Measurements from ENCODE around the gene ANXA4. TPM values are rescaled to one million over a fixed set of nuclear protein-coding genes. Genes with fewer than 3 reads are reported as not detected.
"Not testable (repeated sequence)": the region's sequence is repeated elsewhere in the genome, so short reads cannot be mapped to it uniquely, and the experiment has no call there.

The ANXA4 gene
- total RNA-seq, 1 donor from 2014 or later = 6.6 TPM

DNA sequence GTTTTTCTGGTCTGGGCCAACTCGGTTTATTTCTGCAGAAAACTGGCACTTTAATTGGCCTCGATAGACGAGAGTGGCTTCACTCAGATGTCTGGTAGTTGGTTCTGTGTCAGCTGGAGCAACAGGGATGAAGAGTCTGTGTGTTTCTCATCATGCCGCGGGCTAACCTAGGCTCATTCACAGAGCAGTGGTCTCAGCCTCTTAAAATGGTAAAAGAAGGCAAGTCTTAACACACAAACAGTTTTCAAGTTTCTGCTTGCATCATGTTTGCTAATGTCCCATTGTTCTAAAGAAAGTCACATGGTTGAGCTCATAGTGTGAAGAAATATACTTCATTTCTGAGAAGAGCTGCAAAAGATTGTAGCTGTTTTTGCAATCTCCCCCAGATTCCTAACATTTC is 37.5 kb upstream of the ANXA4 start:
- Mint-ChIP-seq H3K36me3 (ENCODE audit: low read depth) (no peaks in the 10 kb centered on the region), H3K4me3 (no peak overlapping the region), H3K4me1 (peaks cover 5% of the 10 kb centered on the region), H3K9me3 (no peaks in the 10 kb centered on the region), H3K27ac (ENCODE audit: unreplicated experiment) (no peak overlapping the region), H3K27me3 (ENCODE audit: low read depth) (no peaks in the 10 kb centered on the region)
- DNase-seq (ENCODE audit: low read depth, low spot score) = no peak
- TF ChIP-seq, protein P1, sequence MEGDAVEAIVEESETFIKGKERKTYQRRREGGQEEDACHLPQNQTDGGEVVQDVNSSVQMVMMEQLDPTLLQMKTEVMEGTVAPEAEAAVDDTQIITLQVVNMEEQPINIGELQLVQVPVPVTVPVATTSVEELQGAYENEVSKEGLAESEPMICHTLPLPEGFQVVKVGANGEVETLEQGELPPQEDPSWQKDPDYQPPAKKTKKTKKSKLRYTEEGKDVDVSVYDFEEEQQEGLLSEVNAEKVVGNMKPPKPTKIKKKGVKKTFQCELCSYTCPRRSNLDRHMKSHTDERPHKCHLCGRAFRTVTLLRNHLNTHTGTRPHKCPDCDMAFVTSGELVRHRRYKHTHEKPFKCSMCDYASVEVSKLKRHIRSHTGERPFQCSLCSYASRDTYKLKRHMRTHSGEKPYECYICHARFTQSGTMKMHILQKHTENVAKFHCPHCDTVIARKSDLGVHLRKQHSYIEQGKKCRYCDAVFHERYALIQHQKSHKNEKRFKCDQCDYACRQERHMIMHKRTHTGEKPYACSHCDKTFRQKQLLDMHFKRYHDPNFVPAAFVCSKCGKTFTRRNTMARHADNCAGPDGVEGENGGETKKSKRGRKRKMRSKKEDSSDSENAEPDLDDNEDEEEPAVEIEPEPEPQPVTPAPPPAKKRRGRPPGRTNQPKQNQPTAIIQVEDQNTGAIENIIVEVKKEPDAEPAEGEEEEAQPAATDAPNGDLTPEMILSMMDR (conservative IDR thresholded peaks at IDR 0.05) = no peak

DNA sequence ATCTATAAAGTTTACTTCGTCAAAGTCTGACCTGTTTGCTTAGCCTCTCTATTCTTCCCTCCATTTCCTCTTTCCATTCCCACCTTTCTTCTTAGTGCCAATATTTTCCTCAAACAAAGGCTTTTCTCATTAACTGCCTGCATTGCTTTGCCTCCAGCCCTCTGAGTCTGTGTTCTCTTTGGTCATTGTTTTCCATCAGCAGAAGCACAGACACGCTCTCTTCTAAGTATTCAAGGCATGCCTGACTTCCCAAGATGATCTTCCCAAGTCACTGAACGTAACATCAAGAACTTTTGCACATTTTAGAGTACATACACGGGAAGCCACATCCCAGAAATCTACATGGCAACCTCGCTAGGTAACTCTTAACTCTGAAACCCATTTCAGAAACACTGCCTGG is 32.6 kb upstream of the ANXA4 start:
- H3K4me3 Mint-ChIP-seq = no peak overlapping the region
- H3K27ac Mint-ChIP-seq (ENCODE audit: unreplicated experiment) = no peak overlapping the region
- DNase-seq (ENCODE audit: low read depth, low spot score) = no peak
- TF ChIP-seq, protein P1 (conservative IDR thresholded peaks at IDR 0.05) = no peak
- peaks cover 4% of the 10 kb centered on the region for H3K36me3 Mint-ChIP-seq (ENCODE audit: low read depth)
- peaks cover 5% of the 10 kb centered on the region for H3K4me1 Mint-ChIP-seq
- H3K9me3 Mint-ChIP-seq = peaks cover 6% of the 10 kb centered on the region
- H3K27me3 Mint-ChIP-seq (ENCODE audit: low read depth) = peaks cover 3% of the 10 kb centered on the region

DNA sequence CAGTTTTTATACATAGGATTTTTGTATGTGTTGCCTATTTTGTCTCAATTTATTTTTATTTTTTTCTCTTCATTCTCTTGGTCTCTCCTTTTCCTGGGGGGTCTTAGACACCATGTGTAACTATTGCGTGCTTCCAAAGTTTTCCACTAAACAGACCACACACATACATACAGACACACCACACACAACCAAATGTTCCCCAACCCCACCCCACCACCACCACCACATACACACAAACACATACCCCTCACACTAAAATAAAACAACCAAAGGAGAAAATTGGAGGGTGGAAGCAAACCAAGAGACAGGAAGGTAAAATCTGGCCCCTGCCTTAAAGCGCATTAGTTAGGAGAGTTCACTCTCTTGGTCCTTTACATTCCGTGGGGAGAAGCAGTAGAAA is 30.0 kb upstream of the ANXA4 start:
- H3K36me3 Mint-ChIP-seq (ENCODE audit: low read depth) = peaks cover 4% of the 10 kb centered on the region
- no peak overlapping the region for H3K4me3 Mint-ChIP-seq
- peaks cover 8% of the 10 kb centered on the region for H3K27me3 Mint-ChIP-seq (ENCODE audit: low read depth)
- no peak for DNase-seq (ENCODE audit: low read depth, low spot score)
- TF ChIP-seq, protein P1 (conservative IDR thresholded peaks at IDR 0.05) = no peak
- H3K27ac Mint-ChIP-seq (ENCODE audit: unreplicated experiment) = no peak overlapping the region
- peaks cover 5% of the 10 kb centered on the region for H3K4me1 Mint-ChIP-seq
- peaks cover 6% of the 10 kb centered on the region for H3K9me3 Mint-ChIP-seq

DNA sequence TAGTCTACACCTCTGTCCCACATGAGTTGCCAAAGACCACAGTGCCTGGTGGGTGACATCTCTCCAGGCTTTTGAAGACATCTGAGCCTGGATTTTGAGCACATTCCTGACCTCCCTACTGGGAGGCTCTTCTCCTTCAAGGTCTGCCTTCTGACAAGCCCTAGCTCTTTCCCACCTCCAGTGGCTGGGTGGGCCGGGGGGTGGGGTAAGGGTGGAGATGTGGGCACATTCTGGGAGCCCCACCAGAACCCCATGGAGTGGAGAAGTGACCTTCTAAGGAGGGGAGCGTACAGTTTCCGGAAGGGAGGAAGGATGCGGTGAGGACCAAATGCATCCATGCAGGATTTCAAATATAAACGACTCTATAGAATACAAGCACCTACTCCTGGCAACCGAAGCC is 27.9 kb upstream of the ANXA4 start:
- peaks cover 9% of the 10 kb centered on the region for H3K4me1 Mint-ChIP-seq
- TF ChIP-seq, protein P1 (conservative IDR thresholded peaks at IDR 0.05) = no peak
- H3K36me3 Mint-ChIP-seq (ENCODE audit: low read depth) = peaks cover 4% of the 10 kb centered on the region
- no peak overlapping the region for H3K27ac Mint-ChIP-seq (ENCODE audit: unreplicated experiment)
- peaks cover 6% of the 10 kb centered on the region for H3K9me3 Mint-ChIP-seq
- DNase-seq (ENCODE audit: low read depth, low spot score) = no peak
- no peak overlapping the region for H3K4me3 Mint-ChIP-seq
- H3K27me3 Mint-ChIP-seq (ENCODE audit: low read depth) = peaks cover 8% of the 10 kb centered on the region

DNA sequence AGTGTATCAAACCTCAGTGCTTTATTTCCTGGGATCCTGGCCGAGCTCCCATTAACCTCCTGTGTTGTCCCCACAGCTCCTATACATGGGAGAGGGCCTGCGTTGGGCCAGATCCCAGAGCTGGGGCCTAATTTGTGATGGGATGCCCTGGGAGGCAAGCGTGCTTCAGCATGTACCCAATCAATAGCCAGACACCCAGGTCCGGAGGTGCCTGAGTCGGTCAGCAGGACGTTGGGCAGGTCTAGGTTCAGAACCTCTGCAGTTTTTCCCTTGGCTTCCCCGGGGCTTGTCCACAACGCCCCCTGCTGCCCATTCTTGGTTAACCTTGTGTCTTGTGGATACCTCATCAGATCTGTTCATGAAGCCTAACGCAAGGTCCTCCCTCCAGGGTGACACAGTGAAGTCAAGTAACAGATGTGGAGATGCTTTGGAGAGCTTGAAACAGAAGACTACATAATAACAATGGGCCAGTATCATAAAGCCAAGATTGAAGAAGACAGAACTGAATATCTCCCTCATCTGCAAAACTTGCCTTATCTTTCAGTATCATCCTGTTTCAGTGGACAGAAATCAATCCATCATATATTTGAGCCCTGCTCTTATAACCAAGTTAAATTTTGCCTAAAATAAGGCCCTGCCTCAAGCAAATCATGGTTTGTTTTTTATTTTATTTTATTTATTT is 27.3 kb upstream of the ANXA4 start:
- TF ChIP-seq, protein P1 (conservative IDR thresholded peaks at IDR 0.05) = peak; percentile 84
- not testable (repeated sequence) for H3K27me3 Mint-ChIP-seq (ENCODE audit: low read depth); H3K9me3 Mint-ChIP-seq; H3K4me3 Mint-ChIP-seq; H3K4me1 Mint-ChIP-seq; H3K36me3 Mint-ChIP-seq (ENCODE audit: low read depth); H3K27ac Mint-ChIP-seq (ENCODE audit: unreplicated experiment)
- peak; percentile 82 for DNase-seq (ENCODE audit: low read depth, low spot score)

Data from neural crest cell (in vitro differentiated cells).